Naive thymus-derived CD4-positive, alpha-beta T cell (primary cell): ENCODE measurements around the gene BPI. TPM values are rescaled to one million over a fixed set of nuclear protein-coding genes. Genes with fewer than 3 reads are reported as not detected.

Experiments used
- ATAC-seq: fragments of 150-1000 bp; cut with Tn5 transposase; 2 replicates; pipeline ENCODE4 v1.10.0; 2021; ENCODE audit warnings: mild to moderate bottlenecking, moderate library complexity
- CTCF ChIA-PET: fragments of 350-600 bp; sonication (Branson Sonifier 250); formaldehyde crosslinking; loops from one replicate; lab custom pipeline; 2021; ENCODE audit warnings: antibody characterized with exemption; lab: Charles Lee
- POLR2A ChIA-PET: fragments of 350-600 bp; sonication (Branson Sonifier 250); formaldehyde crosslinking; loops from one replicate; lab custom pipeline; 2021; ENCODE audit warnings: antibody characterized with exemption, inconsistent platforms; lab: Charles Lee
- DNase-seq, 9 donors: peaks; one replicate each; pipeline versions ENCODE4 v3.0.0 to v3.0.0-alpha.2; 2020 to 2022; ENCODE audit warnings: mixed read lengths in 1 of 9
- H3K27ac ChIP-seq: one replicate; pipeline ENCODE4 v1.7.0; 2013; ENCODE audit warnings: mild to moderate bottlenecking, low read depth, low read length, moderate library complexity
- H3K27me3 ChIP-seq, 2 donors: one replicate each; pipeline ENCODE4 v1.7.0; 2013; ENCODE audit warnings: low read length in 2 of 2, mild to moderate bottlenecking in 2 of 2, moderate library complexity in 2 of 2; ENCODE audit not compliant: control insufficient read depth in 2 of 2, insufficient read depth in 2 of 2
- H3K36me3 ChIP-seq, 3 experiments: 1 replicate in 2 of 3; 2 replicates in 1 of 3; pipeline ENCODE4 v1.7.0; 2013; ENCODE audit warnings: low read length in 3 of 3, mild to moderate bottlenecking in 3 of 3, moderate library complexity in 1 of 3; ENCODE audit not compliant: insufficient read depth in 3 of 3, control insufficient read depth in 2 of 3
- H3K4me1 ChIP-seq, 2 donors: one replicate each; pipeline ENCODE4 v1.7.0; 2013; ENCODE audit warnings: low read length in 2 of 2, mild to moderate bottlenecking in 2 of 2, moderate library complexity in 1 of 2; ENCODE audit not compliant: control insufficient read depth in 2 of 2, insufficient read depth in 2 of 2
- H3K4me3 ChIP-seq: 2 replicates; pipeline ENCODE4 v1.7.0; 2013; ENCODE audit warnings: mild to moderate bottlenecking, low read length
- H3K9me3 ChIP-seq, 3 experiments: 1 replicate in 2 of 3; 2 replicates in 1 of 3; pipeline ENCODE4 v1.7.0; 2013; ENCODE audit warnings: low read length in 3 of 3; ENCODE audit not compliant: control insufficient read depth in 2 of 3
- H3K27ac Mint-ChIP-seq, 9 donors: one replicate each; pipeline ENCODE4 v1.8.0; 2020 to 2022; ENCODE audit warnings: mixed read lengths in 9 of 9, mild to moderate bottlenecking in 8 of 9, moderate library complexity in 5 of 9, inconsistent platforms in 2 of 9
- H3K27me3 Mint-ChIP-seq, 5 donors: one replicate each; pipeline ENCODE4 v1.8.0; 2021 to 2022; ENCODE audit warnings: mixed read lengths in 5 of 5, mild to moderate bottlenecking in 1 of 5
- H3K36me3 Mint-ChIP-seq, 5 donors: one replicate each; pipeline ENCODE4 v1.8.0; 2020 to 2022; ENCODE audit warnings: mixed read lengths in 5 of 5, mild to moderate bottlenecking in 3 of 5, inconsistent platforms in 1 of 5
- H3K4me1 Mint-ChIP-seq, 7 donors: one replicate each; pipeline ENCODE4 v1.8.0; 2020 to 2022; ENCODE audit warnings: mixed read lengths in 7 of 7, mild to moderate bottlenecking in 3 of 7, inconsistent platforms in 1 of 7
- H3K4me3 Mint-ChIP-seq, 10 donors: one replicate each; pipeline ENCODE4 v1.8.0; 2020 to 2022; ENCODE audit warnings: mild to moderate bottlenecking in 10 of 10, mixed read lengths in 10 of 10, moderate library complexity in 6 of 10, inconsistent platforms in 2 of 10
- H3K9me3 Mint-ChIP-seq, 11 donors: one replicate each; pipeline ENCODE4 v1.8.0; 2020 to 2022; ENCODE audit warnings: mixed read lengths in 11 of 11, mild to moderate bottlenecking in 4 of 11, inconsistent platforms in 1 of 11, moderate library complexity in 1 of 11
- intact Hi-C, 2 donors: fragments of 100-400 bp; cut with micrococcal nuclease; formaldehyde crosslinking; loops; one replicate each; pipeline ENCODE4 v1.15.1; 2023
- polyA plus RNA-seq, 2 donors: library from polyadenylated mRNA; unstranded; fragments of 300-500 nt; fragmentation: Illumina TruSeq; gene quantifications; one replicate each; pipeline ENCODE4 v1.2.3, GENCODE V29; 2021
- total RNA-seq, 6 experiments: library from RNA in 5 of 6; stranded (reverse) in 5 of 6; gene quantifications; 1 replicate in 5 of 6; 2 replicates in 1 of 6; pipeline ENCODE4 v1.2.3 and lab custom pipeline; 2021 to 2026

The BPI gene
- total and polyA plus RNA-seq, 7 experiments from 2014 or later, result 0.29 to 2.4 TPM; not detected in 5

- DNase-seq, result no peak
- Histone ChIP-seq H3K36me3 (no peaks in the 10 kb centered on the region), H3K9me3 (no peaks in the 10 kb centered on the region), H3K27me3 (no peaks in the 10 kb centered on the region), H3K27ac (no peak overlapping the region), H3K4me1 (no peaks in the 10 kb centered on the region), H3K4me3 (no peak overlapping the region)
- ChIA-PET CTCF (no interaction called here), POLR2A (no interaction called here)
- Mint-ChIP-seq H3K36me3 (no peaks in the 10 kb centered on the region), H3K4me3 (no peak overlapping the region), H3K4me1 (no peaks in the 10 kb centered on the region), H3K9me3 (no peaks in the 10 kb centered on the region), H3K27me3 (peaks cover 0 to 7% (median 0%) of the 10 kb centered on the region in 5 donors), H3K27ac (no peak overlapping the region)
- intact Hi-C loops, result no loop called here
- ATAC-seq, result no peak
Observed at GRCh38 chr20:38345643-38346042, 41.7 kb downstream of the BPI start.

GRCh38 chr20:38346247-38346651 is 42.3 kb downstream of the BPI start, which contains the start of gene LBP:
Gene LBP, plus strand, starts transcription at chr20:38346482. Its CDS starts 35 bp downstream, at chr20:38346517.
- Mint-ChIP-seq H3K36me3 (no peaks in the 10 kb centered on the region), H3K4me1 (no peaks in the 10 kb centered on the region)
- no peak for DNase-seq

GRCh38 chr20:38346741-38347140 is 42.8 kb downstream of the BPI start:
- Mint-ChIP-seq H3K27me3 (peaks cover 0 to 7% (median 0%) of the 10 kb centered on the region in 5 donors), H3K4me3 (no peak overlapping the region), H3K36me3 (no peaks in the 10 kb centered on the region), H3K4me1 (no peaks in the 10 kb centered on the region), H3K9me3 (no peaks in the 10 kb centered on the region), H3K27ac (no peak overlapping the region)
- Histone ChIP-seq H3K27me3 (no peaks in the 10 kb centered on the region), H3K36me3 (no peaks in the 10 kb centered on the region), H3K4me1 (no peaks in the 10 kb centered on the region), H3K9me3 (no peaks in the 10 kb centered on the region), H3K27ac (no peak overlapping the region), H3K4me3 (no peak overlapping the region)
- DNase-seq (no peak), ATAC-seq (no peak)
- intact Hi-C loops, result no loop called here
- ChIA-PET POLR2A (no interaction called here), CTCF (no interaction called here)

More at GRCh38 chr20:38346247-38346651, 42.3 kb downstream of the BPI start, which contains the start of gene LBP:
- intact Hi-C loops, result no loop called here
- Histone ChIP-seq H3K27ac (no peak within 1 kb of the TSS), H3K27me3 (no peaks in the 10 kb centered on the region), H3K36me3 (no peaks in the 10 kb centered on the region), H3K4me3 (no peak within 1 kb of the TSS), H3K4me1 (no peaks in the 10 kb centered on the region), H3K9me3 (no peaks in the 10 kb centered on the region)
- Mint-ChIP-seq H3K4me3 (no peak within 1 kb of the TSS), H3K27me3 (peaks cover 0 to 7% (median 0%) of the 10 kb centered on the region in 5 donors), H3K9me3 (no peaks in the 10 kb centered on the region), H3K27ac (no peak within 1 kb of the TSS)
- no peak for ATAC-seq
- ChIA-PET CTCF (no interaction called here), POLR2A (no interaction called here)

- Mint-ChIP-seq H3K27ac (no peak overlapping the region), H3K9me3 (no peaks in the 10 kb centered on the region)
- CTCF ChIA-PET, result no interaction called here
Observed at GRCh38 chr20:38349856-38350255, 45.9 kb downstream of the BPI start.

GRCh38 chr20:38350879-38351775 is 47.2 kb downstream of the BPI start:
- intact Hi-C loops, result no loop called here

More at GRCh38 chr20:38349856-38350255, 45.9 kb downstream of the BPI start:
- Histone ChIP-seq H3K4me3 (no peak overlapping the region), H3K27ac (no peak overlapping the region), H3K9me3 (no peaks in the 10 kb centered on the region), H3K27me3 (no peaks in the 10 kb centered on the region), H3K36me3 (no peaks in the 10 kb centered on the region), H3K4me1 (no peaks in the 10 kb centered on the region)
- DNase-seq, result no peak
- Mint-ChIP-seq H3K4me3 (no peak overlapping the region), H3K27me3 (peaks cover 0 to 7% (median 0%) of the 10 kb centered on the region in 5 donors), H3K36me3 (no peaks in the 10 kb centered on the region), H3K4me1 (no peaks in the 10 kb centered on the region)
- POLR2A ChIA-PET, result no interaction called here
- no peak for ATAC-seq
- intact Hi-C loops, result no loop called here

GRCh38 chr20:38353316-38353715 is 49.4 kb downstream of the BPI start:
- no peak overlapping the region for H3K27ac ChIP-seq
- no peaks in the 10 kb centered on the region for H3K4me1 ChIP-seq
- ATAC-seq (no peak), DNase-seq (no peak)
- no peak overlapping the region for H3K4me3 ChIP-seq
- ChIA-PET CTCF (interaction anchor here (0.7 kb wide), 1 partner anchor 33 kb away, joined by 3 read pairs; no protein-coding TSS in a partner anchor), POLR2A (interaction anchor here (0.6 kb wide), 1 partner anchor 308 kb away, joined by 4 read pairs; no protein-coding TSS in a partner anchor)
- intact Hi-C loops, result no loop called here
- H3K4me1 Mint-ChIP-seq, result peaks cover 0 to 4% (median 0%) of the 10 kb centered on the region in 7 donors
- H3K9me3 ChIP-seq, result no peaks in the 10 kb centered on the region
- no peaks in the 10 kb centered on the region for H3K27me3 ChIP-seq
- H3K27me3 Mint-ChIP-seq, result no peaks in the 10 kb centered on the region
- H3K27ac Mint-ChIP-seq, result no peak overlapping the region
- H3K36me3 Mint-ChIP-seq, result no peaks in the 10 kb centered on the region
- no peaks in the 10 kb centered on the region for H3K36me3 ChIP-seq
- peaks cover 0 to 1% (median 0%) of the 10 kb centered on the region in 11 donors for H3K9me3 Mint-ChIP-seq
- H3K4me3 Mint-ChIP-seq, result no peak overlapping the region

More at GRCh38 chr20:38350879-38351775, 47.2 kb downstream of the BPI start:
- no peaks in the 10 kb centered on the region for H3K9me3 ChIP-seq
- H3K36me3 Mint-ChIP-seq, result no peaks in the 10 kb centered on the region
- H3K27me3 ChIP-seq, result no peaks in the 10 kb centered on the region
- POLR2A ChIA-PET, result no interaction called here
- no peak for ATAC-seq
- peaks cover 0 to 7% (median 0%) of the 10 kb centered on the region in 5 donors for H3K27me3 Mint-ChIP-seq
- no peak for DNase-seq
- H3K4me3 Mint-ChIP-seq, result no peak overlapping the region
- CTCF ChIA-PET, result no interaction called here
- no peak overlapping the region for H3K27ac ChIP-seq
- H3K27ac Mint-ChIP-seq, result no peak overlapping the region
- H3K4me1 Mint-ChIP-seq, result no peaks in the 10 kb centered on the region
- peaks cover 0 to 1% (median 0%) of the 10 kb centered on the region in 11 donors for H3K9me3 Mint-ChIP-seq
- no peak overlapping the region for H3K4me3 ChIP-seq
- H3K4me1 ChIP-seq, result no peaks in the 10 kb centered on the region
- no peaks in the 10 kb centered on the region for H3K36me3 ChIP-seq
